Inflammatory macrophage treated with lipopolysaccharide for 4 hours (primary cell): ENCODE data around the gene SEC14L1.

ENCODE experiments used
- DNase-seq: peaks from one replicate; pipeline ENCODE4 v3.0.0-alpha.2; 2020

The SEC14L1 gene

DNA sequence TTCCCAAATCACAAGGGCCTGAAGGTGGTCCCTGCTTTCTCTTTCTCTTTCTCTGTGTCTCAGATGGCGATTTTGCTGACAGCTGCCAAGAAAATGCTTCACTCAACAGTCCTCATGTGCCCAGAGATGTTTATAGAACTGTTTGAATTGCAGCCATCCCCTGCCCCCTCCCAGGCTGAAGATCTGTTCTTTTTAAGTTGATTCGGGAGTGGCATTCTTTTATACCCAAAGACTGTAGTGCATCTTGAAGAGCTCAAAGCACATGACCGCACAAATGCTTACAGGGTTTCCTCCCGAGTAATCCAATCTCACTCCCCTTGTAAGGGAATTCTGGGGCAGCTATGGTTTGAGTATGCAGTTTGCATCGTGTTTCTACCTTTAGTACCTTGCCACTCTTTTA, 75.7 kb downstream of the SEC14L1 start:
- no peak for DNase-seq

DNA sequence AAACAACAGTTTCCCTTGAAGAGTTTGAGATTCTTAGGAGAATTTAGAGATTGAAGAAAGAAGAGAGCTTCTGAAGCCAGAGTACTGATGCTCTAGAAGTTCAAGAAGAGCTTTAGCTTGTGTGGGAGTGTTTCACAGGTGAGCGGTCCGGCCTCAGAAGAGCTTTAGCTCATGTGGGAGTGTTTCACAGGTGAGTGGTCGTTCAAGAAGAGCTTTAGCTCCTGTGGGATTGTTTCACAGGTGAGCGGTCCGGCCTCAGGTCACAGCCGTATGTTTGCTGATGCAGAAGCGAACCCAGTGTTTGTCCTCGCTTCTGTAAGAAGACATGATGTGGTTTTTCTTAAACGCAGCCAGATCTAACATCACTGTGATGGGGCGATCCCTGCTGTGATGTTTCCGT, 76.4 kb downstream of the SEC14L1 start:
- no peak for DNase-seq

DNA sequence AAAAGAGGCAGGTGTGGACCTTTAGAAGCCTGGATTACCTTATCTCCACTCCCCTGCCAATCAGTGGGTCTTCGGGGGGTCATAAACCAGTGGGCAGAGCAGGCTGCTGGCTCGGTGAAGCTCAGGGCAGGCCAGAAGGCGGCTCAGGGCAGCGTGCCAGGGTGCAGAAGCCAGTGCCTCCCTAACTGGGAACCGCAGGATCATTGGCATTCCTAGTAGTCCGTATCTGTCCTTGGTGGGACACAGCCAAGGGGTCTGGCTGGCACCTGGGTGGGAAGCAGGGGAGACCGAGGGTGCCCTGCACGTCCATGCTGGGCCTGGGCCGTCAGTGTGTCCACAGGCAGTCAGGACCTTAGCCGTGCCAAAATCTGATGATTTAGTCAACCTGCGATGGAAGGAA, 76.8 kb downstream of the SEC14L1 start:
- no peak for DNase-seq

DNA sequence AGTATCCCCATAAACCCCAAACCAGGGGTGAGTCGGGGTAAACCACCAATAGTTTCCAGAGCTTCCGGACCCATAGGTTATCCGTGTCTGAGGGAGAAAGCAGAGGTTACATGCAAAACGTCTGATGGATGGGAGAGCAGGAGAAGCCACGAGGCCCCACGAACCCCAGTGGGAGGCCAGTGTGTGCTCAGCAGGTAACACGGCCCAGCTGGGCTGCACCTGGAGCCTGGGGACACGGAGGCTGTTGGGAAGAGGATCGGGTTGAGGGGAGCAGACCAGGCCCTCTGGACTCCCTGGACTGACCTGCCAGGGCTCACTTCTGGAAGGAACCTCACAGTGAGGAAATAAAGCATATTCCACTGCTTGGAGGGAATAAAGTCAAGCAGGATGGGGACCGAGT, 78.1 kb downstream of the SEC14L1 start:
- no peak for DNase-seq

DNA sequence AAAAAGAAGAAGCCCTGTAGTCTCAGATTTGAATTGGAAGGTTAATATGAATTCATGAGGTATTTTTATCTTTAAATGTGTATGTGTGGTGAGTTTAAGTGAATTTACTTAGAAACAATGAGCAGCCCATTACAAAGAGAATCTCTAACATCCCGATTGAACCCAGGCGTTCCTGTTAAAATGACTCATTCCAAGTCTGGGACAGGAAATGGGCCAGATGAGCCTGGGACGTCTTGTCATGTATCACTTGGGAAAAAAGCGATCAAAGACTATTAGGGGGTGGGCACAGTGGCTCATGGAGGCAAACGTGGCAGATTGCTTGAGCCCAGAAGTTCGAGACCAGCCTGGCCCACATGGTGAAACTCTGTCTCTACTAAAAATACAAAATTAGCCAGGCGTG, 81.6 kb downstream of the SEC14L1 start:
- no peak for DNase-seq

DNA sequence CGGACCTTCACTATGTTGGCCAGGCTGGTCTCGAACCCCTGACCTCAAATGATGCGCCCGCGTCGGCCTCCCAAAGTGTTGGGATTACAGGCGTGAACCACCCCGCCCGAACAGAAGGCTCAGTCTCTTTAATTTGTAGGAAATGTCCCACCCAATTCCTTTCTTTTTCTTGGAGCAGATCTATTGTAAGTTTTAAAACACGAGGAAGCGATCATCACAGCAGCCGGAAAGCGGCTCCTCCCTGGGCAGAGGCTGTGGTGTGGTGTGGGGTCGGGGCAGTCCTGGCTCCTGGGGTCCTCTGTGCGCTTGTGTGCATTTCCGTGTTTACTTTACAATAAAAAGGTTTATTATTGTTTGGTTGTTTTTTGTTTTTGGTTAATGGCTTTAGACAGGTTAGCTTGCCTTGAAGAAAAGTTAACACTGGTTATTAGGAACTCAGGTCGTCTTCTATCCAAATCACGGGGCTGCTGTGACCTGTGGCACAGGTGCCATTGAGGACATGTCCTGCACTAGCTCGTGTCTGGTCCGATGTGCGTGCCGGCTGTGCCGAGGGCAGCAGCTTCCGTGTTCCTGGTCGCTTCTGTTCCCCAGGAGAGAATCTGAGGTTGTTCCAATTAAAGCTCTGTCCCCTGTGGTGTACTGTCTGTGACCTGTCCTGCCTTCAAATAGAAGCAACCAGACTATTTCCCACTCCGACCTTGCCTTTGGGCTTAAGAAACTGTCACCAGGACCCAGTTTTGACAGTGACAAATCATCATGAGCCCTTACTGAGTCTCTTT, 83.1 kb downstream of the SEC14L1 start:
- DNase-seq, result no peak

DNA sequence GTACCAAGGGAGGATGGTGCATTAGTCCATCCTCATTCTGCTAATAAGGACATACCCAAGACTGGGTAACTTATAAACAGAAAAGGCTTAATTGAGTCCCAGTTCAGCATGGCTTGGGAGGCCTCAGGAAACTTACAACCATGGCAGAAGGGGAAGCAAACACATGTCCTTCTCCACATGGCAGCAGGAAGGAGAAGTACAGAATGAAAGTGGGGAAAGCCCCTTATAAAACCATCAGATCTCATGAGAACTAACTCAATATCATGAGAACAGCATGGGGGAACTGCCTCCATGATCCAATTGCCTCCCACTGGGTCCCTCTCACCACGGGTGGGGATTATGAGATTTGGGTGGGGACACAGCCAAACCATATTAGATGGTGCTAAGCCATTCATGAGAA, 84.5 kb downstream of the SEC14L1 start:
- peak; percentile 43 for DNase-seq

DNA sequence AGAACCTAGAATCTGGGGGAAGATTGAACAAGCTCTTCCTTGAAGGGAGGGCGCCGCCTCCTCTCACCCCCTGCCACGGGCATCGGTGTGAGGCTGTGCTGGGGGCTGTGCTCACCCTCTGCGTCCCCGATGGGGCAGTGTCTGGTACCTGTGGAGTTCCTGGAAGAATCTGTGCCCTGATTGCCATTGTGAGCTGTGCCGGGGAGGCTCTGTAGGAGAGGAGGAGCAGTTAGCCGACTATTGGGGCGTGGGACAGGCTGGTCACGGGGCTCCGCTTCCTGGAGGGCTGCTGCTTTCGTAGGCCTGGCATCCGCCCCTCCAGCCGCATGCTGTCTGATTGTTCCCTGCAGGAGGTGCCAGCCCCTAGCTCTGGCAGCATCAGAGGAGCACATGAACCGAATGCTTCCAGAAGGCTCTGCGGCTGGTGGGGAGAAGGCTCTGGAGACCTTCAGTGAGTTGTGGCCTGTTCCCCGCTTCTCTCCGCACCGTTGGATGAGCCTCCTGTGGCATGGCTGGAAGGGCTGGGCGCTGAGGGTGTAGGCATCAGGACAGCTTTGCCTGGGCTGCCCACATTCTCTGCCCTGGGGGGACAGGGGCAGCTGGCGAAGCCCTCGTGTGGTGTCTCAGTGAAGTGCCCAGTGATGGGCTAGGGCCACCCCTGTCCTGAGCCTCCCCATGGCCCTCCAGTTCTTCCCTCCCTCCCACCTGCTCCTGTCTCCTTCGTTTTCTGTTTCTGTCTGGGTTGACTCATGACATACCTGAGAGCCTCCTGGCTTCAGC, 86.9 kb downstream of the SEC14L1 start:
- no peak for DNase-seq

DNA sequence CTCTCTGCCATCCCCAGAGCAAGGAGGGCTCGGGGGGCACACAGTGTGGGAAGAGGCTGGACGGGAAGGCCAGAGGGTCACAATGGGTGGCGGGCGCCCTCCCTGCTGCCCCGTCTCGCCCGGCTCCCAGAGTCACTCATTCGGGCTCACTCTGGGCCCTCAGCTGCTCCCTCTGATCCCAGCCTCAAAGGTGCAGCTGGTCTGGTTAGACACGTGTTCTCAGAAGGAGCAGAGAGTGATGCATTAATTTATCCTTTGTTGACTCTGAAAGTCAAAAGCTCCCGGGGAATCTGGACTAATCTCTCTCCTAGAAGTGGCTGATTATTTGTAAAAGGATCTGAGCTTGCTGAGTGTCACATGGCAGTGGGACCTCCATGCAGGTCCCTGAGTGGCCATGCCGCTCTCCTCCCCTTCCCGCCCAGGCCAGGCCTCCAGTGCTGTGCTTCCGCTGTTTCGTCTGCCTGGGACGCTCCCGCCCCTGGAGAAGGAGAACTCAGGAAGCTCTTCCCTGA, 87.5 kb downstream of the SEC14L1 start:
- no peak for DNase-seq

DNA sequence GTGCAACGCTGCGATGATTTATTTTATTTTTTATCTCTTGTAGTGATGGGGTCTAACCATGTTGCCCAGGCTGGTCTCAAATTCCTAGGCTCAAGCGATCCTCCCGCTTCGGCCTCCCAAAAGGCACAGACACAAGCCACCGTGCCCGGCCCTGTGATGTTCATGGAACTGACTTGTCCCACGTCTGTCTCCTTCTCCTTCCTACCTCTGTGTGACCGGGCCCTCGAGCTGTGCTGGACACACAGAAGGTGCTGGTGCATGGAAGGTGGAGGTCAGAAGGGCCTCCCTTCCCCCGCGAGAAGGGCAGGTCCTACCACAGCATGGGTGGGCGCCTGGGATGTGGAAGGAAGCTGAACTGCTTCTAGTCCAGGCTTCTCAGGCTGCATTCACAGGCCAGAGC, 88.0 kb downstream of the SEC14L1 start:
- no peak for DNase-seq

DNA sequence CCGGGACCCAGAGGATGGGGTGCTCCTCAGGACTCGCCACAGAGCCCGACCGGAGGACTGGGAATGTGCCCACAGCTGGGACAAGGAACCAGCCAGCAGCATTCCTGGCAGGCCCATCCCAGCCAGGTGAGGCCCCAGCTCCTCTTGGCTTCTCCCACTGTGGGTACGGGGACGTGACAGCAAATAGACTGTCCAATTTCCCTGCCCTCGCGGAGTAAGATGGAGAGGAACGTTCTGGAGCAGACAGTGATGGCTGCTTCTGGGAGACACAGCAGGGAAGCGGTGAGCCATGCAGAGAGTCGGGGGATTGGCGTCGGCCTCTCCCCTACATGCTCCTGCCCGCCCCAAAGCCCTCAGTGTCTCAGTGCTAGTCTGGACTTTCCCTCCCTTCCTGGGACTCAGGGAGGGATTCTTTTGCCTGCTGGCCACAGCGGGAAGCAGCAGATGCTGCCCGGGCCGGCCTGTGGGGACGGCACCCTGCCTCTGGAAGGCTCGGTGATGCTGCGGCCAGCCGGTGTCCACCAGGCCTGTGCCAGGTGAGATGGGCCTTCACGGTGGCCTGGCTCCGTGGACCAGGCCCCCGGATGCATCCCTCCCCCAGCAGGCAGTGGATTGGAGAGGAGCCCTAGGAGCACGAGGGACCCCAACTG, 89.1 kb downstream of the SEC14L1 start:
- DNase-seq, result no peak

DNA sequence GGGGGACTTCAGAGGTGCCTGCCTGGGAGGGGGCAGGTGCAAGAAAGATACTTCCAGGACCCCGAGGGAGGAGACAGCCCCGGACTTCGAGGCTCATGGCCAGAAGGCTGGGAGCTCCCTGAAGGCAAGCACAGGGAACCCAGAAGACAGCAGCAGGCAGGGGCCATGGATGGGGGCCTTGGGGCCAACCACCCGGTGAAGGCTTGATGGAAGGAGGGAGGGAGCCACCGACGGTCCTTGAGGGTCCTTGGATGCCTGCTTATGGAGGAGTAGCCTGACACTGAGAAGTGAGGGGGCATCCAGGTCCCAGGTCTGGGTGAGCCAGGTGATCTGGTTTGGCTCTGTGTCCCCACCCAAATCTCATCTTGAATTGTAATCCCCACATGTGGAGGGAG, 89.7 kb downstream of the SEC14L1 start:
- DNase-seq, result no peak

DNA sequence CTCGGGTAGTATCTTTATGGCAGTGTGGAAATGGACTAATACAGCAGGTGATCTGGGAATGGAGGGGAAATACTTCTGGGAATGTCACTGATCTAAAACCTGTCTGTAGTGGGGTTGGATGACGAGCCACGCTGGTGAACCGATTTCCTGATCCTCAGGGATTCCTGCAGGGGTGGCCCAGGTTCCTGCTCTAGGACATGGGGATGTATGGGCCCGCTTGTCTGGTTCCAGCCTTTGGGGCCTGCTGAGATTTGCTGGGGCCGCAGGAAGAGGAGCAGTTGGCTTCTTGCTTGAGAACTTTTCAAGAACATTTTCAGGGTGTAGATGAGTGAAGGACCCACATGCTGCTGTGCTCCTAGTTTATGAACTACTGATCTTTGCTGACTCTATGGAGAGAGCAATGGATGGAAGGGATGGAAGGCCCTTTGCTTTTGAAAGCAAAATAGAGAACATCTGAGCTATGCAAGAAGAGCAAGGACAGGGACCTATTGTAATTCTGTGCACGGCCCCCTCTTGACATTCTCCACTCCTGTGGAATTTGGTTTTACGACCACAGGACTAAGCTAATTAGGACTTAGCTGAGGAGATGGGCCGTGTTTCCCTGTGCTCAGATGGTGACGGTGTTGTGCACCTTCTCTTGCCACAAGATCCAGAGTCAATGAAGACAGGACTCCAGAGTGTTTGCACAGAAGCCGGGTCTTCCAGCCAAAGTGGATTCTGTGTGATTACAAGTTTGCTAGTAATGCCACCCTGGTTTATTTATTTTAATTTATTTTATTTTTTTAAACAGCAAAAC, 90.5 kb downstream of the SEC14L1 start:
- DNase-seq, result no peak

DNA sequence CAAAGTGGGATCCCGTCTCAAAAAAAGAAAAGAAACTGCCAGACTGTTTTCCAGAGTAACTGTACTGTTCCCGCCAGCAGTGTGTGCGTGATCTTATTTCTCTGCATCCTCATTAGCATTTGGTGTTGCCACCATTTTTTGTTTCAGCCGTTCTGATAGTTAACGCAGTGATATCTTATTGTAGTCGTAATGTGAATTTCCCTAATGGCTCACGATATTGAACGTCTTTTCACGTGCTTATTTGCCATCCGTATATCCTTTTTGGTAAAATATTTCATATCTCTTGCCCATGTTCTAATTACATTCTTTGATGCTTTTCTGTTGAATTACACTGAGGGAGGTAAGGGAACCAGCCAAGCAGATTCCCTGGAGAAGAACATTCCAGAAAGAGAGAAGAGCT, 92.4 kb downstream of the SEC14L1 start:
- no peak for DNase-seq

DNA sequence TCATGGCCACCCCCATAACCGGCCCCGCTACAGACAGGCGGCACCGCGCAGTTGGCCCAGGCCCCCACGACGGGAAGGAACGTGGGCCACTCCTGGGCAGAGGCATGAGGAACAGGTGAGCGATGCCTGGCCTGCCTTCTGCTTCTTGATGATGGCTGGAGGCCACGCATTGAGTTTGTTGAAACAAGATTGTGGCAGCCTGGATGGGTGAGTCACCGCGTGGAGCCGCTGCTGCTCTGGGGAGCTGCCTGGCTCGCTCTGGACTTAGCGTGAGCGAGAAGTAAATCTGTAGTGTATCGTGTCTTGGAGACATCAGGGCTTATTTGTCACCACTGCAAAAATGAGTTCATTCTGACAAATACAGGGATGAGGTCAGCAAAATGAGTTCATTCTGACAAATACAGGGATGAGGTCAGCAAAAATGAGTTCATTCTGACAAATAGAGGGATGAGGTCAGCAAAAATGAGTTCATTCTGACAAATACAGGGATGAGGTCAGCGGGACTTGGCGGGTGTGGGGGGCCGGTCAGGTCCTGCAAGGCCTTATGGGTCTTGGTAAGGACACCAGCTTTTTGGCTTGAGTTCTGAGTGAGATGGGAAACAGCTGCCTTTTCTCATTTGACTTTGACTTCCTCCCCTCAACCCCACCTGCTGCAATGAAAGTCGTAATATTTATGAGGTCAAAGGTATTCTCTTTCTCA, 93.0 kb downstream of the SEC14L1 start:
- DNase-seq, result peak; percentile 82

DNA sequence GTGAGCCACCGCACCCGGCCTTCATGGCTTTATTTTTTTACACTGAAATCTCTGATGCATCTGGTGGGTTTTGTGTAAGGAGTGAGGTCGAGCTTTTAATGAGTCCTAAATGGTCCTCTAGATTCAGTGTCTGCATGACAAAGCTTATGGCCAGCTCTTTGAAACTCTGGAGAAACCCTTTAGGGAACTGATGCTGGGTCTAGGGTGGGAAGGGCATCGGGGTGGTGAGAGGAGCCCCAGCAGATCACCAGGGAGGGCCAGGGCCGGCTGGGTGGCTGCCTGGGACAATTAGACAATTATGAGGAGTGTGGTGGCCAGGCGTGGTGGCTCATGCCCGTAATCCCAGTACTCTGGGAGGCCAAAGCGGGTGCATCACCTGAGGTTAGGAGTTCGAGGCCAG, 93.9 kb downstream of the SEC14L1 start:
- no peak for DNase-seq

DNA sequence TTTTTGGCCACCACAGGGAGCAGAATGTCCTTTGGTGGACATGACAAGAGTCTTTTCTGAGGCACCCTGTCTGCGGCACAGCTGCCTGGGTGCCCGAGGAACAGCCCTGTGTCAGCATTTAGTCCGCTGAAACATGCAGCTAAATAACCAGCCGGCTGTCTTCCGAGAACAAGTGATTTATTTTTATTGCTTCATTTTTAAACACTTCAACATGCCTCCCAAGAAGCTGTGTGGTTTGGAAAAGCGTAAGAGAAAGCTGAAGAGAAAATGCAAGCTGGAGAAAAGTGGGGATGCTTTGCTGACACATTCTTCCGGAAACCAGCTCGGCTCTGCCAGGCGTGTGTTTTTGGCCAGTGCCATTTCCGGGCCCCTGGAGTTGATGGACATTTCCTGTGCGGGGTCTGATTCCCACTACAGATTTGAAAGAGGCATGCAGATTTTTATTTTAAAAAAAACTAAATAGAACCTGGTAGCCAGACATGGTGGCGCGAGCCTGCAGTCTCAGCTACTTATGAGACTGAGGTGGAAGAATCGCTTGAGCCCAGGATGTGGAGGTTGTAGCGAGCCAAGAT, 94.7 kb downstream of the SEC14L1 start:
- peak; percentile 60 for DNase-seq

DNA sequence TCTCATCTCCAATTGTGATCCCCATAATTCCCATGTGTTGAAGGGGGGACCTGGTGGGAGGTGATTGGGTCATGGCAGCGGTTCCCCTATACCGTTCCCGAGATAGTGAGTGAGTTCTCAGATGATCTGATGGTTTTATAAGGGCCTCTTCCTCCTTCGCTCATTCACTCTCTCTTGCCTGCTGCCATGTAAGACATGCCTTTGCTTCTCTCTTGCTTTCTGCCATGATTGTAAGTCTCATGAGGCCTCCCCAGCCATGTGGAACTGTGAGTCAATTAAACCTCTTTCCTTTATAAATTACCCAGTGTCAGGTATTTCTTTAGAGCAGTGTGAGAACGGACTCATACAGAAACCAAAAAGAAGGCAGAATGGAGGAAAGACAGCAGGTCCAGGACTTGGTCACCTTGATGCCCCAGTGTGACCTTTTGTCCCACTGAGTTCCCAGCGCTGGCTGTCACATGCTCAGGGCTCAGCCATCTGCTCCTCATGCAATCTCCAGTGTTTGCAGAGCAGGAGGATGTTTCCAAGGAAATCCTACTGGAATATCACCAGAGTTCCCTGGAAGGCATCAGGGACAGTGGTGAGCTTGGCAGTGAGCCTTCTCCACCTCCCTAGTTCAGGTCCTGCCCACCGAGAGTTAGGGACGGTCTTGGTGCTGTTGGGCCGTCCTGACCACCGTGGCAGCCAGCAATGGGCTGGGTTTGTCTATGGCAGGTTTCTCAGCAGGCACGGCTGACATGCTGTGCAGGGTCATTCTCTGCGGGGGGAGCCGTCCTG, 96.7 kb downstream of the SEC14L1 start:
- no peak for DNase-seq

DNA sequence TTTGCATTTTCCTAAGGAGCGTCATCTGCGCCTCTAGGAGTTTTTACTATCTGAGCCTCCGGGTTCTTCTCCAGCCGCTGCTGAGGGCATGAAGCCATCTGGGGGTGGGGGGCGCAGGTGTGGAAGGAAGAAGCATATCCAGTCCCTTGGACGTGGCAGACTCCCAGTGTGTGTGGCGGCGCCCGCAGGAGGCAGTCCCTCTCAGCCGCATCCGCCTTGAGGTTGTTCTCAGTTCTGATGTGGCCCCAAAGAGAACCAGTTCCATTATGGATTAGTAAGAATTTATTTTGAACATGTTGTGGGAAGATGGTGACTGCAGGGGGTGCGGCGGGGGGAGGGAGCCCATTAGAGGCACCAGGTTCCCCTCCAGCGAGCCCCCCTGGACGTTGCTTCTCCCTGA, 100.2 kb downstream of the SEC14L1 start:
- no peak for DNase-seq

DNA sequence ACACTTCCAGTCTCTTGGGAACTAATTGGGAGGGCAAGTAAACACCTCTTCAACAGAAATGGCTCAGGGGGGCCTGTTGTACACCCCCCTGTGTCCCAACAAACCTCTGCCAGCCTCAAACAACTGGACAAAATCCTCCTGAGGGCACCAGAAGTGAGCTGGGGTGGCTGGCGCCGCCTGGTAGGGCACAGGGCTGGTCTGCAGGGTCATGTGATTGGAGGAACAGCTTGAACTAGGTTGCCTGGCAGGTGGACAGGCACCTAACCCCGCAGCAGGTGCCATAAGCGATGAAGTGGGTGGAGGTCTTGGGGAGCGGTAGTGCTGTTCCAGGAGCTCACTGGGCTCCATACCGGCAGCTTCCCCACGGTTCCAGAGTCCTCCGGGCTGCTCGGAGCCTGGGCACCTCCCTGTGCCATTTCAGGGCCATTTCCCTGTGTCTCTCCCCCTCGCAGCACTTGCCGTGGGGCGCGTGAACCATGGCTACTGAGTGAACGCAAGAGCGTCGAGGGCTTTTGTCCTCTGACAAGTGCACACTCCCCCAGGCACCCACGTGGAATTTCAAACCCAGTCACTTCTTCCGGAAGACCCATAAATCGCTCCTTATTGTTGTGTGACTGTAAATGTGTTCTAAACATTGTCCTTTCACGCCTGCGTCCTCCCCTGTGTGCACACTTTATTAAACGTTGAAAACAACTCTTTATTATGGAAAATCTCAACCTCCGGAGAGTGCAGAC, 101.5 kb downstream of the SEC14L1 start:
- no peak for DNase-seq
